ENCODE measurements around the gene INPP1. TPM values are rescaled to one million over a fixed set of nuclear protein-coding genes. Genes with fewer than 3 reads are reported as not detected.

Gene INPP1
- total RNA-seq, 3 donors from 2014 or later, result 7.4 to 24.3 (median 15.5) TPM

DNA sequence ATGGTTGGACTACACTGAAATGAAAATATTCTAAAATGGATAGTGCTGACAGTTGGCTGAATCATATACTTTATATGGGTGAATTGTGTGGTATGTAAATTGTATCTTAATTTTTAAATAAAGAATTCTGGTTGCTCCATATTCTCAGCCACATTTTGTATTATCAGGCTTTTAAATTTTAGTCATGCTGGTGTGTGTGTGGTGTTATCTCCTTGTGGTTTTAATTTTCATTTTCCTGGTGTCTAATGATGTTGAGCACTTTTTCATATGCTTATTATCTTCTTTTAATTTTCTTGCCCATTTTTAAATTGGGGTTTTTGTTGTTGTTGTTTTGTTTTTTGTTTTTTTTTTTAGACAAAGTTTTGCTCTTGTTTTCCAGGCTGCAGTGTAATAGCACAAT lies 20.0 kb upstream of the INPP1 start:
- no peak for DNase-seq (ENCODE audit: low spot score in 2 of 2)
- H3K27me3 ChIP-seq, result no peaks in the 10 kb centered on the region
- intact Hi-C loops (cut with DNase I; ENCODE audit: low total_unique reads), result no loop called here
- H3K4me3 ChIP-seq, result no peak overlapping the region
- H3K36me3 ChIP-seq, result no peaks in the 10 kb centered on the region
- H3K9me3 ChIP-seq, result no peaks in the 10 kb centered on the region
- H3K4me1 ChIP-seq, result peaks cover 0 to 7% of the 10 kb centered on the region in 2 donors
- TF ChIP-seq POLR2A (IDR thresholded peaks at IDR 0.05) (no peak), POLR2AphosphoS5 (IDR thresholded peaks at IDR 0.05) (no peak), CTCF (IDR thresholded peaks at IDR 0.05) (no peak)
- no peak overlapping the region for H3K27ac ChIP-seq

DNA sequence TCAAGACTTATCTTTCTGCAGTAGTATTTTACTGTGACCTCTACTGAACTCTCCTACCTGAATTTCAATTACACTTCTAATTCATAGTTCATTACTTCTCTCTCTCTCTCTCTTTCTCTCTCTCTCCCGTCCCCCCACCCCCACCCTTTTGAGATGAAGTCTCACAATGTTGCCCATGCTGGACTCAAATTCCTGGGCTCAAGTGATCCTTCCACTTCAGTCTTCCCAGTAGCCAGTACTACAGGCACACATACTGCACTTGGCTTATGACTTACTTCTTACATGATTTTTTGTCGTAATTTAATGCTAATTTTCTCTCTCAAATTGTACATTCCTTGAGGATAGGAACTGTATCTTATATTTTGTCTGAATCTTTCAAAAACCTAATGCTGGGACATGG lies 17.8 kb upstream of the INPP1 start:
- Histone ChIP-seq H3K27ac (no peak overlapping the region), H3K9me3 (no peaks in the 10 kb centered on the region), H3K36me3 (no peaks in the 10 kb centered on the region), H3K27me3 (no peaks in the 10 kb centered on the region), H3K4me1 (no peaks in the 10 kb centered on the region), H3K4me3 (no peak overlapping the region)
- DNase-seq (ENCODE audit: low spot score in 2 of 2), result no peak
- TF ChIP-seq CTCF (IDR thresholded peaks at IDR 0.05) (no peak), POLR2AphosphoS5 (IDR thresholded peaks at IDR 0.05) (no peak), POLR2A (IDR thresholded peaks at IDR 0.05) (no peak)
- intact Hi-C loops (cut with DNase I; ENCODE audit: low total_unique reads), result no loop called here

- no peaks in the 10 kb centered on the region for H3K9me3 ChIP-seq
These were observed 15.4 kb upstream of the INPP1 start for GRCh38 chr2:190327867-190328572.

DNA sequence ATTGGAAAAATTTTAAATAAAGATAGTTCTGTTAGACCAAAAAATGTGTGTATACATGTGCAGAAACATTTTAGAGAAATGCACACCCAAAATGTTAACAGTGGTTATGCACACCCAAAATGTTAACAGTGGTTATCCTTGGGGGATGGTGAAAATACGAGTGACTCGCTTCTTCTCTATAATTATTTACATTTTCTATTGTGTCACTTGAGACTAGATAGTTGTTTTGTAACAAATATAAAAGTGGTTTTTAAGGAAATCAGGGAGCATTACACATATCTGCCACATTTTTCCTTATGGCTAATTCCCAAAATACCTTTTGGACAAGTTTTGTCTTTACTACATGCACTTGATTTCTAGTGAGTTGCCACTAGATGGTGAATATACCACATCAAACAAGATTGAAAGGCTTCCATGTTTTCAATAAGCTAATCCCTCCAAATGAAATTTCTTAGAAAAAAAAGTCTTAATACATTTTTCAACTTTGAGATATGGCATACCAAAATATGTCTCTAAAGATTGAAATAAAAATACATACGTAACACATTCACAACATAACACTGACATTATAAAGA lies 14.7 kb upstream of the INPP1 start:
- Histone ChIP-seq H3K4me3 (no peak overlapping the region), H3K4me1 (no peaks in the 10 kb centered on the region), H3K27me3 (no peaks in the 10 kb centered on the region), H3K9me3 (no peaks in the 10 kb centered on the region), H3K36me3 (no peaks in the 10 kb centered on the region), H3K27ac (no peak overlapping the region)
- intact Hi-C loops (cut with DNase I; ENCODE audit: low total_unique reads), result no loop called here
- DNase-seq (ENCODE audit: low spot score in 2 of 2), result no peak
- TF ChIP-seq POLR2A (IDR thresholded peaks at IDR 0.05), result no peak
- TF ChIP-seq CTCF (IDR thresholded peaks at IDR 0.05), result no peak
- no peak for TF ChIP-seq POLR2AphosphoS5 (IDR thresholded peaks at IDR 0.05)

More at GRCh38 chr2:190327867-190328572, 15.4 kb upstream of the INPP1 start:
- no peak for DNase-seq (ENCODE audit: low spot score in 2 of 2)
- intact Hi-C loops (cut with DNase I; ENCODE audit: low total_unique reads), result no loop called here
- no peak for TF ChIP-seq POLR2A (IDR thresholded peaks at IDR 0.05)
- Histone ChIP-seq H3K27me3 (no peaks in the 10 kb centered on the region), H3K4me3 (no peak overlapping the region), H3K36me3 (no peaks in the 10 kb centered on the region), H3K4me1 (no peaks in the 10 kb centered on the region), H3K27ac (no peak overlapping the region)

DNA sequence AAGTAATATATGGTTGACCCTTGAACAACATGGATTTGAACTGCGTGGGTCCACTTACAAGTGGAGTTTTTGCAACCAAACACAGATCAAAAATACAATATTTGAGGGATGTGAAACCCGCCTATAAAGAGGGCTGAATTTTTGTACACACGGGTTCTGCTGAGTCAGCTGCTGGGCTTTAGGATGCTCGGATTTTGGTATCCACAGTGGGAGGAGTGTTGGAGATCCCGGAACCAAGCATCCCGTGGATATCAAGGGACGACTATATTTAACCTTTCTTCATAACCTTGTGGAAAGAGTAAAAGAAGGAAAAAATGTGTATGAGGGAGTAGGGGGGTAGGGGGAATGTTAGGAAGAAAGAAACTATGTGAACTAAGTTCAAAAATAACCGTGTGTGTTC lies 10.0 kb upstream of the INPP1 start:
- no peaks in the 10 kb centered on the region for H3K9me3 ChIP-seq
- no peaks in the 10 kb centered on the region for H3K4me1 ChIP-seq
- intact Hi-C loops (cut with DNase I; ENCODE audit: low total_unique reads), result no loop called here
- no peaks in the 10 kb centered on the region for H3K36me3 ChIP-seq
- H3K27me3 ChIP-seq, result no peaks in the 10 kb centered on the region
- H3K4me3 ChIP-seq, result no peak overlapping the region
- H3K27ac ChIP-seq, result no peak overlapping the region
- no peak for DNase-seq (ENCODE audit: low spot score in 2 of 2)
- no peak for TF ChIP-seq POLR2AphosphoS5 (IDR thresholded peaks at IDR 0.05)
- no peak for TF ChIP-seq POLR2A (IDR thresholded peaks at IDR 0.05)
- TF ChIP-seq CTCF (IDR thresholded peaks at IDR 0.05), result no peak
